Fibroblast of lung (primary cell): Measurements from ENCODE around the gene ANGPTL5. TPM values are rescaled to one million over a fixed set of nuclear protein-coding genes. Genes with fewer than 3 reads are reported as not detected.

Source experiments
- DNase-seq, 2 donors: peaks; one replicate each; pipeline versions ENCODE4 v3.0.0 to v3.0.0-alpha.2; 2010; ENCODE audit warnings: low read depth in 2 of 2
- H2AFZ ChIP-seq: 2 replicates; pipeline ENCODE4 v1.5.1; 2012; ENCODE audit warnings: low read length, control low read depth, inconsistent platforms
- H3K27ac ChIP-seq: 2 replicates; pipeline ENCODE4 v1.5.1; 2011; ENCODE audit warnings: low read length, control low read depth; ENCODE audit not compliant: insufficient read depth
- H3K27me3 ChIP-seq: 2 replicates; pipeline ENCODE4 v1.5.1; 2011; ENCODE audit warnings: mild to moderate bottlenecking, low read length; ENCODE audit not compliant: control insufficient read depth, insufficient read depth
- H3K36me3 ChIP-seq: 2 replicates; pipeline ENCODE4 v1.5.1; 2011; ENCODE audit warnings: low read length; ENCODE audit not compliant: control insufficient read depth, insufficient read depth
- H3K4me1 ChIP-seq: 2 replicates; pipeline ENCODE4 v1.5.1; 2011; ENCODE audit warnings: low read length; ENCODE audit not compliant: control insufficient read depth, insufficient read depth; ENCODE audit errors: extremely low read depth
- H3K4me2 ChIP-seq: 2 replicates; pipeline ENCODE4 v1.5.1; 2011; ENCODE audit warnings: low read length, control low read depth; ENCODE audit not compliant: insufficient read depth; ENCODE audit errors: extremely low read depth
- H3K4me3 ChIP-seq, 4 experiments: fragments of 200-600 bp in 1 of 4; sonication (generic) in 1 of 4; replicated peaks in 1 of 4; 2 replicates each; pipeline ENCODE4 v1.5.1; 2011 to 2016; ENCODE audit warnings: low read length in 4 of 4, low read depth in 3 of 4, mild to moderate bottlenecking in 3 of 4, control low read depth in 2 of 4, inconsistent platforms in 1 of 4, mixed read lengths in 1 of 4; ENCODE audit not compliant: insufficient read depth in 1 of 4; ENCODE audit errors: control extremely low read depth in 1 of 4
- H3K79me2 ChIP-seq: 2 replicates; pipeline ENCODE4 v1.5.1; 2012; ENCODE audit warnings: mild to moderate bottlenecking, low read length, inconsistent platforms; ENCODE audit not compliant: control insufficient read depth, insufficient read depth
- H3K9ac ChIP-seq: 2 replicates; pipeline ENCODE4 v1.5.1; 2011; ENCODE audit warnings: mild to moderate bottlenecking, low read length, control low read depth; ENCODE audit not compliant: insufficient read depth
- H3K9me3 ChIP-seq: 2 replicates; pipeline ENCODE4 v1.5.1; 2012; ENCODE audit warnings: low read depth, low read length; ENCODE audit not compliant: control insufficient read depth, insufficient read depth
- H4K20me1 ChIP-seq: 2 replicates; pipeline ENCODE4 v1.5.1; 2011; ENCODE audit warnings: low read length; ENCODE audit not compliant: control insufficient read depth, insufficient read depth; ENCODE audit errors: extremely low read depth
- CTCF ChIP-seq, 2 donors: IDR thresholded peaks in 1 of 2; conservative IDR thresholded peaks in 1 of 2; 1 replicate in 1 of 2; 2 replicates in 1 of 2; pipeline ENCODE4 v1.5.1; 2011 to 2012; ENCODE audit warnings: low read length in 2 of 2, control low read depth in 1 of 2, inconsistent platforms in 1 of 2, low read depth in 1 of 2, mild to moderate bottlenecking in 1 of 2
- EZH2 ChIP-seq: IDR thresholded peaks from 2 replicates; pipeline ENCODE4 v1.5.1; 2012; ENCODE audit warnings: low read length, control low read depth, mild to moderate bottlenecking; ENCODE audit errors: missing control alignments
- polyA plus RNA-seq, 2 donors: library from polyadenylated mRNA; depleted of rRNA in 1 of 2; stranded (reverse) in 1 of 2; unstranded in 1 of 2; fragments of >200 nt; gene quantifications; 2 replicates each; pipeline ENCODE4 v1.2.1, GENCODE V29; 2011 to 2012; ENCODE audit warnings: missing spikeins in 1 of 2
- total RNA-seq: library from RNA; depleted of rRNA; stranded (reverse); fragments of >200 nt; gene quantifications from 2 replicates; pipeline ENCODE4 v1.2.1, GENCODE V29; 2014

The ANGPTL5 gene
- total and polyA plus RNA-seq, 2 donors (not counting 1 experiment from before 2014, with no cell fraction given), result 0.17 to 0.18 TPM

DNA sequence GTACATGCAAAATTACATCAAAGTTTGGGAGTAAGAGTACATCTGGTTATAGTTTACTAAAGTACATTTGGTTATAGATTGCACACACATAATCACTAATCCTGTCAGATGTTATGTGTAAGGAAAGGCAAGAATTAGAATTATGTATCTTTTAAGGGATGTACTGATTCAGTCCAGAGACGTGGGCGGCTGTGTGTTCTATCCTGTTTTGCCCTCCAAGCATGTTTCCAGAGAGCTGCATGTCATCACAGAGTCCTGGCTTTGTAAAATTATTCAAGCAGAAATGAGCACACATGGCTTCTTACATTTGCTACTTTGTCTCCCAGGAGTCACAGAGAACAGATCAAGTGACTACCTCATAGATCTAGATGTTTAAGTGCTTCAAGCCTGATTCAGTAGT is 34.7 kb downstream of the ANGPTL5 start:
- Histone ChIP-seq H3K4me1 (no peaks in the 10 kb centered on the region), H3K9ac (no peak overlapping the region), H2AFZ (no peak overlapping the region), H3K4me3 (no peak overlapping the region), H3K4me2 (no peak overlapping the region), H4K20me1 (no peaks in the 10 kb centered on the region), H3K79me2 (no peaks in the 10 kb centered on the region), H3K36me3 (no peaks in the 10 kb centered on the region), H3K9me3 (no peaks in the 10 kb centered on the region), H3K27me3 (no peaks in the 10 kb centered on the region), H3K27ac (no peak overlapping the region)
- TF ChIP-seq CTCF (conservative IDR thresholded peaks at IDR 0.05 in 1 of 2, IDR thresholded peaks at IDR 0.05 in 1 of 2; ENCODE audit: low read depth in 1 of 2, low read length in 2 of 2) (no peak), EZH2 (no peak)
- DNase-seq, result no peak

- DNase-seq, result peak; percentile 78 to 82
- no peak overlapping the region for H3K9ac ChIP-seq
- no peak overlapping the region for H3K27ac ChIP-seq
- H2AFZ ChIP-seq, result no peak overlapping the region
- no peaks in the 10 kb centered on the region for H4K20me1 ChIP-seq
- H3K4me1 ChIP-seq, result no peaks in the 10 kb centered on the region
- TF ChIP-seq EZH2, result no peak
- peak; percentile 27 to 63 for TF ChIP-seq CTCF (conservative IDR thresholded peaks at IDR 0.05 in 1 of 2, IDR thresholded peaks at IDR 0.05 in 1 of 2; ENCODE audit: low read depth in 1 of 2, low read length in 2 of 2)
- no peak overlapping the region for H3K4me3 ChIP-seq
- no peaks in the 10 kb centered on the region for H3K27me3 ChIP-seq
- no peaks in the 10 kb centered on the region for H3K36me3 ChIP-seq
- no peaks in the 10 kb centered on the region for H3K79me2 ChIP-seq
- no peaks in the 10 kb centered on the region for H3K9me3 ChIP-seq
- no peak overlapping the region for H3K4me2 ChIP-seq
These were observed 36.1 kb downstream of the ANGPTL5 start for GRCh38 chr11:101880222-101880621.

- Histone ChIP-seq H2AFZ (no peak overlapping the region), H3K4me1 (peaks cover 8% of the 10 kb centered on the region), H3K79me2 (no peaks in the 10 kb centered on the region), H3K4me3 (no peak overlapping the region), H3K9me3 (no peaks in the 10 kb centered on the region), H3K36me3 (no peaks in the 10 kb centered on the region), H3K27ac (no peak overlapping the region), H3K4me2 (no peak overlapping the region), H3K9ac (no peak overlapping the region), H3K27me3 (no peaks in the 10 kb centered on the region), H4K20me1 (no peaks in the 10 kb centered on the region)
- peak; percentile 2 to 16 for DNase-seq
- no peak for TF ChIP-seq CTCF (conservative IDR thresholded peaks at IDR 0.05 in 1 of 2, IDR thresholded peaks at IDR 0.05 in 1 of 2; ENCODE audit: low read depth in 1 of 2, low read length in 2 of 2)
- no peak for TF ChIP-seq EZH2
These were observed 44.0 kb downstream of the ANGPTL5 start for GRCh38 chr11:101872171-101872882.
